GM19023 (cell line): ENCODE data around the gene BTBD6.
"Not testable (repeated sequence)": the region's sequence is repeated elsewhere in the genome, so short reads cannot be mapped to it uniquely, and the experiment has no call there.

ENCODE experiments used
- ATAC-seq: cut with Tn5 transposase; IDR thresholded peaks from one replicate; pipeline ENCODE4 v1.9.1; 2021; ENCODE audit warnings: mild to moderate bottlenecking, moderate library complexity; ENCODE audit not compliant: unreplicated experiment

Gene BTBD6

DNA sequence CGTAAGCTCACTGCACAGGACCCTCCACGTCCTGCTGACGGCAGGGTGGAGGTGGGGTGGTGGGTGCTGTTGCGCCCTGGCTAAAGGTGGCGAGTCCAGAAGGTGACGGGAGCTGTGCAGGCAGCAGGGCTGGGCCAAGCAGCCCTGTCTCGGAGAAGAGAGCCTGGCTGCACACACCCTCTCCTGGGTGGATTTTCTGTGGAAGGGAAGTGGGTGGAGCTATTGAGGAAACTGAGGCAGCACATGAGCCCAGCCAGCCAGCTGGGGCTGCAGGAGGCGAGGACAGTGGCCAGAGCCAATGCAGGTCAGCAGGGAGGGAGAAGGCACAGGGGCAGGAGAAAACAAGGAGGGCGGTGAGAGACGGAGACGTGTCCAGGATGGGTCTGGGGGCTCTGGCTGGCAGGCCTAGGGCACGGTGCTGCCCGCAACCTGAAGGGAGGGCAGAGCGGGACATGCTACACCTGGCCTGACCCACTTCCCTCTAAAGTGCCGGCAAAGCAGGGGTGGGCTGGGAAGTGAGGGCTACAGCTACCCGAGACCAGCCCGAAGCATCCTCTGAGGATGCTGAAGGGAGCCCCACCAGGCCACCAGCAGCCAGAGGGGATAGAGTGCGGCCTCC lies 20.5 kb downstream of the BTBD6 start:
- no peak for ATAC-seq

DNA sequence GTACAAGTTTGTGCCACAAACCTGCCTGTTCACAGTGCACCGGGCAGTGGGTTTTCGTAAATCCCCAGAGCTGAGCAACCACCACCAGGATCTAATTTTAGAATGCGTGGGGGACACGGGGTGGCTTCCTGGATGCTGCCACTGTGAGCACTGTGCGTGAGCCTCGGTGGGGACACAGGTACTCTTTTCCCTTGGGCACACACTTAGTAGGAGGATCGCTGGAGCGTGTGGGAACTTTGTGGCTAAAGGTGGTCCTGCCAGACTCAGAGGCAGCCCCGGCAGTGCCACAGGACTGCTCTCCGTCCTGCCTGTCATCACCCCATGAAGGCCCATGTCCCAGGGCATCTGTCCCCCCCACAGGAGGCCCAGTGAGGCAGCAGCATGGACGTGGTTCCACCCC lies 21.1 kb downstream of the BTBD6 start:
- no peak for ATAC-seq

- no peak for ATAC-seq
Measured at GRCh38 chr14:105271224-105271890, 23.0 kb downstream of the BTBD6 start.

DNA sequence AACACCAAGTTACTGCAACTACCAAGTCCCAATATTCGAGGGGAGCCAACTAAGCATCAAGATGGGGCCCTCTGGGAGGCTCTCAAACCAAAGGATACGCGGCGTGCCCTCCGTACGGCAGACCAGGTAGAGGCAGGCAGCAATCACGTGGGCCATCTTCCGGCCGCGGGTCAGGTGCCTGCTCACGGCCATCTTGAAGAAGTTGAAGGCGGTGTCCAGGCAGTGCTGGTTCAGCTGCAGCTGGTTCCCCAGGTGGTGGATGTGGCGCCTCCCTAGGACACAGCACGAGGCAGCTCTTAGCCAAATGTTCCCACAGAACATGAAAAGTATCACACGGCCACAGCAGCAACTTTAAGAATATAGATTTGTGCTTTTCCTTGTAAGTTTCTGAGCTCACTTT lies 24.3 kb downstream of the BTBD6 start:
- no peak for ATAC-seq

- ATAC-seq, result no peak
Measured at GRCh38 chr14:105273062-105273461, 24.7 kb downstream of the BTBD6 start.

DNA sequence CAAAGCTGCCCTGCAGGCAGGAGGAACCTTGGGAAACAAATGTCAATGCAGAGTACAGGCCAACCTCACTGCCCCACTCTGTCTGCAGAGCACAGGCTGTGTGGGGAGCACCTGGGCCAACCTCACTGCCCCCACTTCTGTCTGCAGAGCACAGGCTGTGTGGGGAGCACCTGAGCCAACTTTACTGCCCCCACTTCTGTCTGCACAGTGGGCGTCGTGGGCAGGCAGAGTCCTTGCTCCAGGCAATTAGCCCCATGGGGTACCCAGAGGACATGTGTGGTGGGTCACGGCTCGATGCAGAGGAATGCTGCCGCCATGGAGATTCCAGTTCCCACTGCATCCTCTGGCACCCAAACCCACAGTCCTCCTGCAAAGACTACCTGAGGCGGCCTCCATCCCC lies 26.3 kb downstream of the BTBD6 start:
- no peak for ATAC-seq

GRCh38 chr14:105275267-105275946 lies 27.1 kb downstream of the BTBD6 start:
- ATAC-seq, result no peak

- not testable (repeated sequence) for ATAC-seq
Measured at GRCh38 chr14:105277448-105277847, 29.1 kb downstream of the BTBD6 start.

- ATAC-seq, result no peak
Measured at GRCh38 chr14:105279642-105280361, 31.5 kb downstream of the BTBD6 start.

DNA sequence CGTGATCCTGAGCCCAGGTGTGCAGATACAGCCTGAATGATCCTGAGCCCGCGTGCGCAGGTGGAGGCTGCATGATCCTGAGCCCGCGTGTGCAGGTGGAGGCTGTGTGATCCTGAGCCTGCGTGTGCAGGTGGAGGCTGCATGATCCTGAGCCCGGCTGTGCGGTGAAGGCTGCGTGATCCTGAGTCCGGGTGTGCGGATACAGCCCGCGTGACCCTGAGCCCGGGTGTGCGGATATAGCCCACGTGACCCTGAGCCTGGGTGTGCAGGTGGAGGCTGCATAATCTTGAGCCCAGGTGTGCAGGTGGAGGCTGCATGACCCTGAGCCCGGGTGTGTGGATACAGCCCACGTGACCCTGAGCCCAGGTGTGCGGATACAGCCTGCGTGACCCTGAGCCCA lies 32.2 kb downstream of the BTBD6 start:
- ATAC-seq, result no peak

DNA sequence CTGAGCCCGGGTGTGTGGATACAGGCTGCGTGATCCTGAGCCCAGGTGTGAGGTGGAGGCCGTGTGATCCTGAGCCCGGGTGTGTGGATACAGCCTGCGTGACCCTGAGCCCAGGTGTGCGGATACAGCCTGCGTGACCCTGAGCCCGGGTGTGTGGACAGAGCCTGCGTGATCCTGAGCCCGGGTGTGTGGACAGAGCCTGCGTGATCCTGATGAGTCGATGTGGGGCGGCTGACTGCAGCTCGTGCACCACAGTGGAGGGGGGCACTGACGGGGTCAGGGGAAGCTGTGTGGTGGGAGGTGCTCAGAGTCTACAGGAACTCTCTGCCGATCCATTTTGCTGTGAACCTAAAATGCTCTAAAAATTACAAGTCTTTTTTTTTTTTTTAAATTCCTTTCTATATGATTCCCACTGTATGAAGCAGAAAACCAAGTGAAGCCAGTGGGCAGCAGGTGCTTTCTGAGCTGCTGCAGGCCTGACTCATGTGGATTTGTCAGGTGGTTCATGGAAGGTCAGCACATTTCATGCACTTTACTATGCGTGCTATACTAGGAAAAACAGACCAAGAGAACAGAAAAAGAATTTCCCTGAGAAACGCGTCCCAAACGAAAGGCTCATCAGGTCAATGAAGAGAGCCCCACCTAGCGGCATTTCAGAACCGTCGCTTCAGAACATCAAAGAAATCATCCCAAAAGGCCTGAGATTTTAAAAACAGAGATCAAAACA lies 33.2 kb downstream of the BTBD6 start:
- ATAC-seq, result no peak

DNA sequence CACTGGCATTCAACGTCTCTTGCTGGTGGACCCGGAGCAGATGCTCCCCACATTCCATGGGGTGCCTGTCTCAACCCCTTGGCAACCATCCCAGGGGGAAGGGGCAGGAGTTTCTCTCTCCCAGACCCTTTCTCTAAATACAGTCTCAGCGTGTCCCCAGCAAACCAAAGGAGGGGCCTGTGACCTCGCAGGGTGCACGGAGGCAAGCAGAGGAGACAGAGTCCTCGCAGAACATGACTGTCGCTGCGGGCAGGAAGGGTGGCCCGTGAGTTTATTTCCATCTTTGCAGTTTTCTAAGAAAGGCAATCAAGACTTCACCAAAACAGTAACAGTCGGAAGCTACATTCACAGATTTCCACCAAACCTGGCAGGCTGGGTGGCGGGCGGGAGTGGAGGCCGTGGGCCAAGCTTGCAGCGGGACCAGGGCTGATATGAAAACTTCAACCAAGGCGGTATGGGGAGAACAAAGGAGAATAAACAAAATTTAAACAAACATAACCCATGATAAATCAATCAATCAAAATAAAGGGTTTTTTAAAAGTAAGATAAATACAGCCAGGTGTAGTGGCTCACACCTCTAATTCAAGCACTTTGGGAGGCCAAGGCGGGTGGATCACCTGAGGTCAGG lies 33.9 kb downstream of the BTBD6 start:
- ATAC-seq, result no peak

DNA sequence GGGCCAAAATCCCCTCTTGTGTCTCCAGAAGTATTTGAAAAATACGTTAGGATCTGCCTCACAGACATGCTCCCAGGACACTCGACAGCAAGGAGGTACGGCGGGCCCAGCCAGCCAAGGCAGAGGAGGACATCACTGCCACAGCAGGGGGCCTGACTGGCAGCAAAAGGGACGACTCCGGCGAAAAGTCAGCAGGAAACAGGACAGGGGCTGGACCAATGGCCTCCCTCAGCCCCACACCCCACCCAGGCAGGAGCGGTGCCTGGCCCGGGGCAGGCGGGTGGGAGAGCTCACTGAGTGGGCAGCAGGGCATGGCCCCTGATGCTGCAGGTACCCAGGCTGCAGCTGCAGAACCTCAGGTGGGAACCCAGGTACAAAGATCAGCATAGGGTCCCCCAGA lies 34.7 kb downstream of the BTBD6 start:
- no peak for ATAC-seq

- ATAC-seq, result no peak
Measured at GRCh38 chr14:105283899-105284298, 35.6 kb downstream of the BTBD6 start.

DNA sequence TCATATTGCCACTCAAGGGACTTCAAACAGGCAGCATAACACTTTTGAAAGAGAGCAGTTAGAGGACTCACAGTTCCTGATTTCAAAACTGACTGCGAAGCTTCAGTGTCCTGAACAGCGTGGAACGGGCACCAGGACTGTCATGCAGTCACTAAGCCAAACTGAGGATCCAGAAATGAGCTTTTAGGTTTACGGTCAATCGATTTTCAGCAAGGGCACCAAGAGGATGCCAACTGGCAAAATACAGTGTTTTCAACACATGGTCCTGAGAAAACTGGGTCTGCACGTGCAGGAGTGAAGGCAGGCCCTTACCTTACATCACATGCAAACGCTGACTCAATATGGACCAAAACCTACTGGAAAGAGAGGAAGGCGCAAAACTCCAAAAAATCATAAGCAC lies 36.8 kb downstream of the BTBD6 start:
- no peak for ATAC-seq

GRCh38 chr14:105286759-105287144 lies 38.4 kb downstream of the BTBD6 start:
- ATAC-seq, result no peak

DNA sequence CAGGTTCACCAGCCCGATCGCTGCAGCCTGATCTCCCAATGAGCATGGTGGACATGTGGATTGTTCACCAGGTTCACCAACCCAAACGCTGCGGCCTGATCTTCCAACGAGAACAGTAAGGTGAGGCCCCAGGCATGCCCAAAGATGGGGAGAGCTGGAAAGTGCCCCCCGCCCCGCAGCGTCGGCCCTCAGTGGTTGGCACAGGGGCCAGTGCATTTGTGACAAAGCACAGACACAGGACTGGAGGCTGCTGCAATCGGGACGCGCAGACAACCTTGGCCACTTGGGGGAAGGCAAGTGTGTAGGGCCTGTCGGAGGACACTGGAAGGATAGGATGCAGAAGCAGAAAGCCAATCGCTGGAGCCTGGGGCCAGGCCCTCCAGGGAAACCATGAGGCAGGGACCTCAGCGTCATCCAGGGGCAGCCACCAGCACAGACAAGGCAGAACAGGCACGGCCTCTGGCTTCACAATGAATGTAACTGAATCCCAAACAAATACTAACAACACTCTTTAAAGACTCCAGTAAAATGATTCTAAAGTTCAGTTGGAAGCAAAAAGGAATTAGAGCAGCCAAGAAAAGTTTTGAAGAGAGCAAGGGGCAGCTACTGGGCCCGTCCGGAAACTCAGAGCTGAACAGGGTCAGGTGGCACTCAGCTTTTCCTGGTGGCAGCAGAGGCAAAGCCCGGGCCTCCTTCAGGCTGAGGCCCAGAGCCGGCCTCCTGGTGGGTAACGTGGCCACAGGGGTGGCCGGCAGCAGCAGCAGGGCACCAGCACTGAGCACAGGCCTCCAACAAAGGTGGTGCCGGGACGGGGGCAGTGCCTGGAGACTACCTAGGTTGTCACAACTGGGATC lies 39.1 kb downstream of the BTBD6 start:
- no peak for ATAC-seq

DNA sequence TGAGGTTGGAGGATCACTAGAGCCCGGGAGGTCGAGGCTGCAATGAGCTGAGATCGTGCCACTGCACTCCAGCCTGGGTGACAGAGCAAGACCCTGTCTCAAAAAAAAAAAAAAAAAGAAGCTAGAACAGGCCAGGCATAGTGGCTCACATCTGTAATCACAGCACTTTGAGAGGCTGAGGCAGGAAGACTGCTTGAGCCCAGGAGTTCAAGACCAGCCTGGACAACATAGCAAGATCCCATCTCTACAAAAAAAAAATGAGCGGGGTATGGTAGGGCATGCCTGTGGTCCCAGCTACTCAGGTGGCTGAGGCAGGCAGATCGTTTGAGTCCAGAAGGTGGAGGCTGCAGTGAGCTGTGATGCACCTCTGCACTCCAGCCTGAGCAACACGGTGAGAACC lies 40.6 kb downstream of the BTBD6 start:
- ATAC-seq, result not testable (repeated sequence)

DNA sequence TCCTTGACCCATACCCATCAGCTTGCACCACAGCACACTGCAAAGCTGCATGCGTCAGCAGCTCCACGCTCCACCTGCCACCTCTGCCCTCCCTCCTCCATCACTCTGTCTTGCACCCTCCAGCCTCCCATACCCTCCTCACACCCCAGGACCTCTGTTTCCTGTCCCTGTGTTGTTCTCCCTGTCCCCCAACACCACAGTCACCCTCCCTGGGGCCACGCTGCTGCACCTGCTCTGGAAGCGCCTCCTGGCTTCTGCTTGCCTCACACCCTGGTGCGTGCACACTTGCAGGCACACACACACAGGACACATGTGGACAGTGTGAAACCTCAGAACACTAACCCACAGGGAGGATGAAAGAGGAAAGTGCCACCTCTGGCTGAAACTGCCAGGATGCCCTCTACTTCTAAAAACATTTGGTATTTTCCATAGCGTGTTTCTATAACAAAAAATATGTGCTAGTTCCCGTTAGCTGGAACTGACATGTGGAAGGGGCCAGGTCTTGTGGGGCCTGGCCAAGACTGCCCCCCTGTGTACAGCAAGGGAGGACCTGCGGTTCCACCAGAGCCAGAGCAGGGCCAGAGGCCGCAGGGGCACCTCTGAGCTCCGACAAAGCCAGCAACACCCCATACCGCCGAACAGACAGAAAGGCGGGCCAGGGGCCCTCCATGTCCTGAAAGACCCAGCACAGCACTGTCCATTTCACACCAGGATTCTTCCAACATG lies 42.5 kb downstream of the BTBD6 start:
- ATAC-seq, result no peak
